ENCODE results near the gene ALDH1B1. TPM values are rescaled to one million over a fixed set of nuclear protein-coding genes. Genes with fewer than 3 reads are reported as not detected.
A peak's percentile ranks its signal among the peaks of the same experiment; 100 is the strongest.

The ALDH1B1 gene
- total and polyA plus RNA-seq, 9 of the 15 experiments (the other 6 are each of a cell fraction or from before 2014, with no cell fraction given), result 8.6 to 46.5 (median 30.8) TPM

DNA sequence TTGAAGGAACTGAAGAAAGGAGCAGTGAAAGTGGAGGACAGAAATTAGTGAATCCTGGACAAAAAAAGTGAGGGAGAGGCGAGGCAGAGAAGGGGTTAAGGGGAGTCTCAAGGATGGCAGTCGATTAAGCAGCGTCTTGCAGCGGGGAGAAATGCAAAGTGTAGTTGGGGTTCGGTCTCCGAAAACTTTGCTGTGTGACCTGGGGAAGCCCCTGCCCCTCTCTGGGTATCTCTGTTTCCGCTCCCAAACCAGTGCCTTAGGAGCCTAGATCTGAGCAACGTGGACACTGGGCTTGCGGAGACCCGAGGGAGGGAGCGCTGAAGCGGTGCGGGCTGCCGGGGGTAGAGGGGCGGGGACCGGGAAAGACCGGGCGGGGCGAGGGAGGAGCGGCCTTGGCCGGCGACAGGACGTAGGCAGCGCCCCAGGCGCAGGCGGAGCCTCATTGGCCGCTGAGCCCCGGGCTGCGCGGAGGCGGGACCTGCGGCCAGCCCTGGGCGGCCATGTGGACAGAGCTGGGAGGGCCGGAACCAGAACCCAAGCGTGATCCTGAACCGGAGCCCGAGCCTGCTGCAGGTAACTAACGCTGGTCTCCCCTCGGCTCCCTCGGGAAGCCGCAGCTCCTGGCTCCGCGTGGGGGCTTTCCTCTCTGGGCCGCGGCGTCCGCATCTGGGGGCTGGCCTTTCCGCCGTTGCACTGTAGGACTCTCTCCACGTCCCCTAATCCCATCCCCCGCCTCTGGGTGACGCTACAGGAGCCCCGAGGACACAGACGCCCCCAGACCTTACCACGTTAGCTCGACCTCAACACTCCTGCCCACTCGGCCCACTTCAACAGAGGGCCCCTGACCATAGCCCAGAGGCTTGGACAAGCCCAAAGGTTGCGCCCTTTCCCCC lies at the start of gene ALDH1B1 (continued):
- TF ChIP-seq, protein P1, sequence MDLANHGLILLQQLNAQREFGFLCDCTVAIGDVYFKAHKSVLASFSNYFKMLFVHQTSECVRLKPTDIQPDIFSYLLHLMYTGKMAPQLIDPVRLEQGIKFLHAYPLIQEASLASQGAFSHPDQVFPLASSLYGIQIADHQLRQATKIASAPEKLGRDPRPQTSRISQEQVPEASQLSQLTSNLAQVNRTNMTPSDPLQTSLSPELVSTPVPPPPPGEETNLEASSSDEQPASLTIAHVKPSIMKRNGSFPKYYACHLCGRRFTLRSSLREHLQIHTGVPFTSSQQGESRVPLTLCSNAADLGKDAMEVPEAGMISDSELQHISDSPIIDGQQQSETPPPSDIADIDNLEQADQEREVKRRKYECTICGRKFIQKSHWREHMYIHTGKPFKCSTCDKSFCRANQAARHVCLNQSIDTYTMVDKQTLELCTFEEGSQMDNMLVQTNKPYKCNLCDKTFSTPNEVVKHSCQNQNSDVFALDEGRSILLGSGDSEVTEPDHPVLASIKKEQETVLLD (IDR thresholded peaks at IDR 0.05), result 0 out of 2 replicates have a peak, but pooled peaks have one; percentile 12
- TF ChIP-seq ZSCAN32 (CRISPR knock-in tag; IDR thresholded peaks at IDR 0.05) (no peak), TCF3 (CRISPR knock-in tag; IDR thresholded peaks at IDR 0.05) (peak; percentile 39), POLR2AphosphoS5 (IDR thresholded peaks at IDR 0.05; ENCODE audit: control insufficient read depth, insufficient read depth, low read depth, low read length) (no peak; the same call in 1 of the 2 replicates), FOXK2 (conservative IDR thresholded peaks at IDR 0.05 in 1 of 2, IDR thresholded peaks at IDR 0.05 in 1 of 2; ENCODE audit: low read depth in 2 of 2) (0 out of 4 replicates have a peak, but pooled peaks have one; percentile 14 to 17), SIX5 (IDR thresholded peaks at IDR 0.05; ENCODE audit: borderline replicate concordance in 1 of 2, insufficient read depth in 1 of 2, low read depth in 1 of 2, low read length in 2 of 2) (no peak), CREB1 (IDR thresholded peaks at IDR 0.05) (no peak), CREB1 (CRISPR knock-in tag; IDR thresholded peaks at IDR 0.05) (peak; percentile 28; the same call in 1 of the 2 replicates), NR1H2 (CRISPR knock-in tag; IDR thresholded peaks at IDR 0.05) (peak; percentile 58; the same call in 1 of the 2 replicates), MBD2 (IDR thresholded peaks at IDR 0.05; ENCODE audit: borderline replicate concordance, low read depth) (peak; percentile 57; the same call in 1 of the 2 replicates), CCNT2 (IDR thresholded peaks at IDR 0.05; ENCODE audit: borderline replicate concordance, extremely low read depth, insufficient read length, low read depth, low read length) (peak; percentile 87), ZNF143 (CRISPR knock-in tag; IDR thresholded peaks at IDR 0.05) (no peak), ZNF24 (IDR thresholded peaks at IDR 0.05) (no peak; the same call in 1 of the 2 replicates)
- TF ChIP-seq, protein P2, sequence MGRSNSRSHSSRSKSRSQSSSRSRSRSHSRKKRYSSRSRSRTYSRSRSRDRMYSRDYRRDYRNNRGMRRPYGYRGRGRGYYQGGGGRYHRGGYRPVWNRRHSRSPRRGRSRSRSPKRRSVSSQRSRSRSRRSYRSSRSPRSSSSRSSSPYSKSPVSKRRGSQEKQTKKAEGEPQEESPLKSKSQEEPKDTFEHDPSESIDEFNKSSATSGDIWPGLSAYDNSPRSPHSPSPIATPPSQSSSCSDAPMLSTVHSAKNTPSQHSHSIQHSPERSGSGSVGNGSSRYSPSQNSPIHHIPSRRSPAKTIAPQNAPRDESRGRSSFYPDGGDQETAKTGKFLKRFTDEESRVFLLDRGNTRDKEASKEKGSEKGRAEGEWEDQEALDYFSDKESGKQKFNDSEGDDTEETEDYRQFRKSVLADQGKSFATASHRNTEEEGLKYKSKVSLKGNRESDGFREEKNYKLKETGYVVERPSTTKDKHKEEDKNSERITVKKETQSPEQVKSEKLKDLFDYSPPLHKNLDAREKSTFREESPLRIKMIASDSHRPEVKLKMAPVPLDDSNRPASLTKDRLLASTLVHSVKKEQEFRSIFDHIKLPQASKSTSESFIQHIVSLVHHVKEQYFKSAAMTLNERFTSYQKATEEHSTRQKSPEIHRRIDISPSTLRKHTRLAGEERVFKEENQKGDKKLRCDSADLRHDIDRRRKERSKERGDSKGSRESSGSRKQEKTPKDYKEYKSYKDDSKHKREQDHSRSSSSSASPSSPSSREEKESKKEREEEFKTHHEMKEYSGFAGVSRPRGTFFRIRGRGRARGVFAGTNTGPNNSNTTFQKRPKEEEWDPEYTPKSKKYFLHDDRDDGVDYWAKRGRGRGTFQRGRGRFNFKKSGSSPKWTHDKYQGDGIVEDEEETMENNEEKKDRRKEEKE (IDR thresholded peaks at IDR 0.05; ENCODE audit: borderline replicate concordance in 1 of 2, control insufficient read depth in 1 of 2, low read depth in 2 of 2, low read length in 1 of 2), result 0 out of 4 replicates have a peak, but pooled peaks of 1 of the 2 experiments have one; percentile 41
- TF ChIP-seq, protein P3, sequence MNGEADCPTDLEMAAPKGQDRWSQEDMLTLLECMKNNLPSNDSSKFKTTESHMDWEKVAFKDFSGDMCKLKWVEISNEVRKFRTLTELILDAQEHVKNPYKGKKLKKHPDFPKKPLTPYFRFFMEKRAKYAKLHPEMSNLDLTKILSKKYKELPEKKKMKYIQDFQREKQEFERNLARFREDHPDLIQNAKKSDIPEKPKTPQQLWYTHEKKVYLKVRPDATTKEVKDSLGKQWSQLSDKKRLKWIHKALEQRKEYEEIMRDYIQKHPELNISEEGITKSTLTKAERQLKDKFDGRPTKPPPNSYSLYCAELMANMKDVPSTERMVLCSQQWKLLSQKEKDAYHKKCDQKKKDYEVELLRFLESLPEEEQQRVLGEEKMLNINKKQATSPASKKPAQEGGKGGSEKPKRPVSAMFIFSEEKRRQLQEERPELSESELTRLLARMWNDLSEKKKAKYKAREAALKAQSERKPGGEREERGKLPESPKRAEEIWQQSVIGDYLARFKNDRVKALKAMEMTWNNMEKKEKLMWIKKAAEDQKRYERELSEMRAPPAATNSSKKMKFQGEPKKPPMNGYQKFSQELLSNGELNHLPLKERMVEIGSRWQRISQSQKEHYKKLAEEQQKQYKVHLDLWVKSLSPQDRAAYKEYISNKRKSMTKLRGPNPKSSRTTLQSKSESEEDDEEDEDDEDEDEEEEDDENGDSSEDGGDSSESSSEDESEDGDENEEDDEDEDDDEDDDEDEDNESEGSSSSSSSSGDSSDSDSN (IDR thresholded peaks at IDR 0.05; ENCODE audit: borderline replicate concordance in 1 of 2, low read depth in 2 of 2, low read length in 2 of 2), result peak in 1 of 2 experiments; percentile 59; a peak in 1 of 4 replicates
- TF ChIP-seq, protein P4, sequence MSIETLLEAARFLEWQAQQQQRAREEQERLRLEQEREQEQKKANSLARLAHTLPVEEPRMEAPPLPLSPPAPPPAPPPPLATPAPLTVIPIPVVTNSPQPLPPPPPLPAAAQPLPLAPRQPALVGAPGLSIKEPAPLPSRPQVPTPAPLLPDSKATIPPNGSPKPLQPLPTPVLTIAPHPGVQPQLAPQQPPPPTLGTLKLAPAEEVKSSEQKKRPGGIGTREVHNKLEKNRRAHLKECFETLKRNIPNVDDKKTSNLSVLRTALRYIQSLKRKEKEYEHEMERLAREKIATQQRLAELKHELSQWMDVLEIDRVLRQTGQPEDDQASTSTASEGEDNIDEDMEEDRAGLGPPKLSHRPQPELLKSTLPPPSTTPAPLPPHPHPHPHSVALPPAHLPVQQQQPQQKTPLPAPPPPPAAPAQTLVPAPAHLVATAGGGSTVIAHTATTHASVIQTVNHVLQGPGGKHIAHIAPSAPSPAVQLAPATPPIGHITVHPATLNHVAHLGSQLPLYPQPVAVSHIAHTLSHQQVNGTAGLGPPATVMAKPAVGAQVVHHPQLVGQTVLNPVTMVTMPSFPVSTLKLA (conservative IDR thresholded peaks at IDR 0.05), result peak; percentile 91 to 95
